Effector CD4-positive, alpha-beta T cell (primary cell): ENCODE data around the gene DOCK7.

Experiments
- DNase-seq: peaks from one replicate; pipeline ENCODE4 v3.0.0-alpha.2; 2020

The DOCK7 gene

DNA sequence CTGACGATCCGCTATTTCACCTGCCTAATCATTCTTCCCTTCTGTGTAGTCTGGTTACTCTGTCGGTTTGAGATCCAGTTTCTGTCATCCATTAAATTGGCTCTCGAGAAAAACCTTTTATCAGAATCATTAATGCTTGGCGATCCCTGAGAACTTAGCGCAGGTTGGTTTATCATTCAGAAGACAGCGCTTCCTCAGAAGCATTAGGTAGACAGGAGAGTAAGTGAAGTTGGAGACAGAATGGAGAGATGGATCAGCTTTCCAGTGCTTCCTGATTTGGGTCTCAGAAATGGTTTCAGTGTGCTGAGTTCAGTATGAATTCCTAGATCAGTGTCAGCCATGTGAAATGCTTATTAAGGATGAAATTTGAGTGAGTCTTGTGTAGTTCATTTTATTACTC, 250.0 kb downstream of the DOCK7 start:
- DNase-seq = no peak

DNA sequence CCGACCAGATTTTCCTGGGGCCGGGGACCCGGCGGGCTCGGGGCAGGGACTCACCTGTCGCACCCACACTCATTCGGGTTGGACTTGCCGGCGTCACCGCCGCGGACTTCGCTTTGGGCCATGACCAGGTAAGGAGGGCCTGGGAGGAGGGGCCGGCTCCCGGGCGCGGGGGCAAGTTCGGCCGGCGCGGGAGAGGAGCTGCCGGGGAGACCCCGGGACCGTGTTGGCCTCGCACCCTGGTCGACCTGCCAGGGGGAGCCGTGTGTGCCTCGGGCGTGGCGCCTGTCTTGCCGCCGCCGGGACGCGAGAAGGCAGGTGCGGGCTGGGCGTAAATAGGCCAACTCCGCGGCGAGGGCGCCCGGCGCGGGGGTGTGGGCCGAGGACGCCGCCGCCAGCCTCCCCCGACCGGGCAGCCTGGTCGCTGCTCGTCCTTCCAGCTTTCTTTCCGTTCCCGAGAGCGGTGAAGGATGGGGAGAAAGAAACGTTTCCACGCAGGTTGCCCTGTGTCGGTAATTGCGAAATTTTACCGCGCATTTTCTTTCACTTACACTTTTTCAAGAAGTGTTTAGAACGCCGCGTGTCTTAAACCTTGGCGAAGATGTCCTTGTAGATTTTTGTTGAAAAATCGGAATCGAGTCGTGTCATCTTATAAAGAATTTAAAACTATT, 250.8 kb downstream of the DOCK7 start:
- peak; percentile 42 for DNase-seq

DNA sequence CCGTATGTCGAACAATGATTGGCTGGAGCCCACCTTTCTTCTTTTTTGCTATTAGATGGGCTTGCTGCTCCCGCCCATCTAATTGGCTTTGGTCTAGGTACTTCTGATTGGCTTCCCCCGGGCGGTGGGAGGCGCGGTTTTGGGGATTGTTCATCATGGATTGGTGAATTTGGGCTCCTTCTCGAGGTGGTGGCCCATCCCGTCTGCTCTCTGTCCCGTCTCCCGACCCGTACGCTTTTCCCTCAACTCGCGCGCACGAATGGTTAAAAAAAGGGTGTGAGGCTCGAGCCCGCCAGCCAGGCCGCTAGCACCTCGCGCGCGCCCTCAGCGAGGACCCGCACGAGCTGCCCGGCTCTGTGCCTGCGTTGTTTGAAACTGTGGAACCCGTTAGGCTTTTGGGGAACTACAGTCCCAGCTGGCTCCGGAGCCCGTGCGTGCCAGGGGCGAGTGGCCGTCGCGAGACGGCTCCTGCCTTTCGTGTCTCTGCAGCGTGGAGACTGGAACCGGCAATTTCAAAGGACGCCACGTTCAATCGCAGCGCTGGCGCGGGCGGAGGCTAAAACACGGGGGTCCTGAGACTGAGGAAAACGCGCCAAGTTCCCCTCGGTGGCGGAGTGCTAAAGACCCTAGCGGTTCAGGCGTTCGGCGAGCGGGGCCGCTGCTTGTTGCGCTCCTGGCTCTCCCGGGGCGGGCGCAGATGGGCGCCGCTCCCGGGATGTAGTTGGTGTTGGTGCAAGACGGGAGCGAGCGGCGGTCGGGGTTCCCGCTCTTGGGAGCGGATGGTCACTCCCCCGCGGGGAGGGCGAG, 251.5 kb downstream of the DOCK7 start, which contains the start of gene USP1:
USP1 (plus strand) TSS at position 584 of the 807 bp plus-strand sequence. CDS start 2,819 bp downstream, outside the sequence.
- peak; percentile 96 for DNase-seq

DNA sequence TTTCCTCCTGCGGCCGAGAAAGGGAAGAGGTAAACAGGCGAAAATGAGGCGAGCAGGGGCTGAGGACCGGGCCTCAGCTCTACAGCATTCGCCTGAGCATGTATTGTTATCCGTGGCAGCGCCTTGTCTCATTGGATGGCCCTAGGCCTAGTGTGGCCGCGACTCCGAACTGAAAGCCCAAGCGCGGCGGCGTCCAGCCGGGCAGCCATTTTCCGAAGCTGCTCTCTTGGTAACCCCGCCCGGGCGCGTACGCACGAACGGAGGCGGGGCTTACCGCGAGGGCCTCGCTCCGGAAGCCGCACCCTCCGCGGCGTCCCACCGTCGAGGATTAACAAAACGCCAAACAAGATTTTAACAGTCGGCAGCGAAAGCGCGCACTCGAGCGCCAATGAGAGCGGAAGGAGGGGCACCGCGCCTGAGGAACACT, 252.1 kb downstream of the DOCK7 start:
- peak; percentile 96 for DNase-seq

DNA sequence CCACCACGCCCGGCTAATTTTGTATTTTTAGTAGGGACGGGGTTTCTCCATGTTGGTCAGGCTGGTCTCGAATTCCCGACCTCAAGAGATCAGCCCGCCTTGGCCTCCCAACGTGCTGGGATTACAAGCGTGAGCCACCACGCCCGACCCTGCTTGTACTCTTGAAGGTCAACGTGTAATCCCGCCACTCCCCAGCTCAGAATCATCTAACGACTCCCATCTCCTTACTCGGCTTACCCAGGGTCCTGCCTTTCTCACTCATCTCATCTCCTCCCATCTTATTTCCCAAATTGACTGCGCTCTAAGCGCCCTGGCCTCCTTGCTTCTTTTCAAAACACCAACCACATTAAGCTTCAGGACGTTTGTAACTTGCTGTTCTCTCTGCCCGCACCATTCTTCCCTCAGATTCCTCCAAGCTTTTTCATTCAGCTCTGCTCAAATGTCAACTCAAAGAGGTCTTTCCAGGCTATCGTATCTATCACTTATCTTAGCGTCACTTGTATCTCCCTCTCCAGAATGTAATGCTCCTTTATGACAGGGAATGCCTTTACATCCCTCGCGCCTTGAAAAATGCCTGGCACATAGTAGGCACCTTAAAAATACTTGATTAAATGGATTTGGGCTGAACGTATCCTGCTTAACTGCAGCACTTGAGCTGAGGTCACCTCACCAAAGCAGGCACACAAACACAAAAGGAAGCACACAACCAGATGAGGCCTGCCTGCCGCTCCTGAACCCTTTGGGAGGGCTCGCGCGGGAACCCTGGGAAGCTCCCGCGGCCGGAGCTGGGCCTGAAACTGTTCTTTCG, 252.8 kb downstream of the DOCK7 start:
- DNase-seq = no peak

DNA sequence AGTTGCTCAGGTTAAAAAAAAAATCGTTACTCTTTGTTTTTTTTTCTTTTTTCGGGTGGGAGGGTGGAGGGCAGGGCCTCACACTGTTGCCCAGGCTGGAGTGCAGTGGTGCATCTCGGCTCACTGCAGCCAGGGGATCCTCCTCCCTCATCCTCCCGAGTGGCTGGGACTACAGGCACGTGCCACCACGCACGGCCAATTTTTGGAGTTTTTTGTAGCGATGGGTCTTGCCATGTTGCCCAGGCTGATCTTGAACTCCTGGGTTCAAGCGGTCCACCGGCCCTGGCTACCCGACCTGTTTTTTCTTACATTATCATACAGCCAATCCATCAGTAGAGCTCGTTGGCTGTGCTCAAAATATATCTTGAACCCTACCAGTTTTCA, 253.6 kb downstream of the DOCK7 start:
- no peak for DNase-seq

DNA sequence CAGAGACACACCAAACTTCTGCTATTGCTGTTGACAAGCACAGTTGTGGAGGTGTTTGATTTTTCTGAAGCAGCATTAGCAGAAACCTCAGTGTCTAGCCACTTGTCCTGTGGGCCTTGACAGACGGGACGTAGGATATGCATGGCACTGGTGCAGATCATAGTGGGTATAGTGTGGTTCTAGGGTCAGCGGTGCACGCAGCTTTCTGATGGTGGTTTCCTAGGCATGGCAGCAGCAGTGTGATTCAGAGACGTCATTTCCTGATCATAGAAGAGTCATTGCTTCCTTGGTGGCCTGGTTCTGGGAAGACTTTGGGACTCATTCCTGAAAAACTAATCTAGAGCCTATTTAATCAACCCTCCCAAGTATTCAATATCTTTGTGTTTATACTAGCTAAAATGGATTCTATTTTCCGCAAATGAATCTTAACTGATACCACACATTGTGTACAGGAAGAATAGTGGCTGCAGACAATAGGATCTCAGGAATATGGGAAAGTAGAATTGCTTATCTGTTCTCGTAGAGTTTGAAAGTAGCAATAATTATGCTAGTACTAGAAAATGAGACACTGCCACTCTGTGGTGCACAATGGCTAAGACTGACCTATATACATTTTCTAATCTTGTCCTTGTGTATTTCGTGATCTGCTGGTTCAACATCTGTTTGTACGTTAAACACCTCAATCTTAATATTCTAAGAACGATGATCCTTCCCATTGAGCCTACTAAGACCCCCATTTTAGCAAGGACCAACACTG, 254.1 kb downstream of the DOCK7 start:
- no peak for DNase-seq

DNA sequence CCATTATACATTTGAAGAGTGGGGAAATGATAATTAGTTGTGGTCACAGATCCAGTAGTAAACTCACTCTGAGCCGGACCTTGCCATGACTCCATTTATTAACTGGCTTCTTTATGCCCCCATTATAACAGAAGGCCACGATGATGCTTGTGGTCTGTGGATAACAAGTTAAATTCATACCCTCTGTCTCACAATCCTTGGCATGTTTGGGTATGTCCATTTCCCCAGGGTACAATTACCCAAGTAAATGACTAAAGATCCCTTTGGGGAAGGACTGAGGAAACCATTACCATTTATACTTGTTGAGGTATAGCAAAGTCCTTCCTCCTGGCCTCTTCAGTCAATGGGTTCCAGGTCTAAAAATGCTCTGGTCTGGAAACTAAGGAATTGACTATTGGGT, 258.6 kb downstream of the DOCK7 start:
- no peak for DNase-seq

DNA sequence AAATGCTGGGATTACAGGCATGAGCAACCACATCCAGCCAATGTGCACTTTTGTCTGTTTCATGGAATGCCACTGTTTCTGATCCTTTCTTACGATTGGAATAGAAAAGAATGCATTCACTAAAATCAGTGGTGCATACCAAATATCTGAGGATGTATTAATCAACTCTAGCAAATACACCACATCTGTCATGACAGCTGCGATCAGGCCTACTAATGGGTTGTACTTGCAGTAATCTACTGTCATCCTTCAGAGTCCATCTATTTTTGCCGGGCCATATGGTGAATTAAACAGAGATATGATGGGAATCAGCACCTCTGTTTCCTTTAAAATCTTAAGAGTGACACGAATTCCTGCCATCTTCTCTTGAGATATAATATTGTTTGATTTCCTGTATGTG, 259.8 kb downstream of the DOCK7 start:
- DNase-seq = no peak

DNA sequence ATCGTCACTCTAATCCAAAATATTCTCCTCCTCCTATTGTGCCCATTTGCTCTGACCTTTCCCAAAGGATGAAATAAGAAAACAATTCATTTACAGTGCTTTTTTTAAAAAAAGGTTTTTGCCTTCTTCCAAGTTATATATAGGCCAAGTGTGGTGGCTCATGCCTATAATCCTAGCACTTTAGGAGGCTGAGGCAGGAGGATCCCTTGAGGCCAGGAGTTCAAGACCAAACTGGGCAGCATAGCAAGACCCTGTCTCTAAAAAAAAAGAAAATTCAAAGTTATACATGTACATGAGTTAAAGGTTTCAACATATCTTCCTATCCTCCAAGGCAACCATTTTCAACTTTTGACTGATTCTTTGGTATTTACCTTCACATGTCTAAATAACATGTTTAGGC, 261.4 kb downstream of the DOCK7 start:
- no peak for DNase-seq

DNA sequence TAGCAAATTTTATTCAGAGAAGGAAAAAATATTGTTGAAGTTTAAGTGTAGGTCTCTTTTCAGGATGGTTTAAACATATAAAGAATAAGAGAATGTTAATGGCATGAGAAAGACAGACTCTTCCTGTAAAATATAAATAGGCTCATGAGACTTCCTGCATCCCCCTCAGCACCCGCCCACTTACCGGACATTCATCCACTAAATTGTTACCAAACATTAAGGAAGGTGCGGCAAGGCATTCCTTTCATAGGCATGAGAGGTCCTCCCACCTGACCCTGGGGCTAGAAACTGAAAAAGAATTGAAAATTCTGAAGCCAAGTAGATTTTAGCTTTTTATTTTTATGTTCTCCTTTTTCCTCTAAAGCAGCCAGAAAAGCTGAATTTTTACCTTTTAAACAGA, 261.9 kb downstream of the DOCK7 start:
- DNase-seq = no peak

DNA sequence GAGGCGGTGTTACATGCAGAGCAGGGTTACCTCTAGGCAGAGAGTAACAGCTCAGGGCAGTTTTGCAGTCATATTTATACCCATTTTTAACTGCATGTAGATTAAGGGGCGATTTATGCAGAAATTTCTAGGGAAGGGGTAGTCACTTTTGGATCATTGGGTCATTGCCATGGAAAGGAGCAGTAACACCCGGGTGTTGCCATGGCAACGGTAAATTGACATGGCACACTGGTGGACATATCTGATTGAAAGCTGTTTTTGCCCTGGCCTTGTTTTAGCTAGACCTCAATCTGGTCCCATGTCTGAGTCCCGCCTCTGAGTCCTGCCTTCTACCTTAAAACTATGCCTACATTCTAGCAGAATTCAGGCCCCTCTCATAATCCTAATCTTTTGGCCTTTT, 263.1 kb downstream of the DOCK7 start:
- DNase-seq = no peak

DNA sequence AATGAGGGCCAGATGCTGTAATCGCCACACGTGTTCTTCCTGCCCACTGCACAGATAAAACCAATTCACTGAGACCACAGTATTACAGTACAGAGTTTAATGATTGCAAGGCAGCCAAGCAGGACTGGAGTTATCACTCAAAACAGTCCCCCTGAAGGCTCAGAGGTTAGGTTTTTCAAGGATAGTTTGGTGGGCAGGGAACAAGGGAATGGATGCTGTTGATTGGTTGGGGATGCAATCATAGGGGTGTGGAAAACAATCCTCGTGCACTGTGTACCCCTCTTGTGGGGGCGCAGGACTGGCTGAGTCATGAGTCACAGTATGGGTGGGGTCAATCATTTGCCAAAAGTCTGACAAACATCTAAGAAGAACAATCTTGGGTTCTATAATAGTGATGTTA, 263.8 kb downstream of the DOCK7 start:
- DNase-seq = no peak

DNA sequence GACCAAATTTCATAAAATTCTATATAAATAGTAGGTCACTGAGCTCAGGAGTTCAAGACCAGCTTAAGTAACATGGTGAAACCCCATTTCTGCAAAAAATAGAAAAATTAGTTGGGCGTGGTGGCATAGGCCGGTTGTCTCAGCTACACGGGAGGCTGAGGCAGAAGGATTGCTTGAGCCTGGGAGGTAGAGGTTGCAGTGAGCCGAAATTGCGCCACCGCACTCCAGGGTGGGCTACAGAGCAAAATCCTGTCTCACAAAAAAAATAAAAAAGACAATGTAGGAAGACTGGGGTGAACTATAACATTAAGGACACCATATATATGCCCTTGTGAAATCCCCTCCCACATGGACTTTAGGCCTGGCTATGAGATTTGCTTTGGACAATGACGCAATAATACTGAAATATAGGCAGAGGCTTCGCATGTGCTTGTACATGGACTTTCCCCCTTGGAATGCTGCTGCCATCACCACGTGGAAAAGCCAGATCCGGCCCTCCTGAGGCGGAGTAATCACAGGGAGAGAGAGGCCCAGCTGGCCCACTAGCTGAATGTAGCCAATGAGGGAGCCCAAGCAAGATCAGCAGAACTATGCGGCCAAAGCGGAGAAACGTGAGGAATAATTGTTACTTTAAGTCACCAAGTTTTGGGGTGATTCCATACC, 264.5 kb downstream of the DOCK7 start:
- DNase-seq = no peak

DNA sequence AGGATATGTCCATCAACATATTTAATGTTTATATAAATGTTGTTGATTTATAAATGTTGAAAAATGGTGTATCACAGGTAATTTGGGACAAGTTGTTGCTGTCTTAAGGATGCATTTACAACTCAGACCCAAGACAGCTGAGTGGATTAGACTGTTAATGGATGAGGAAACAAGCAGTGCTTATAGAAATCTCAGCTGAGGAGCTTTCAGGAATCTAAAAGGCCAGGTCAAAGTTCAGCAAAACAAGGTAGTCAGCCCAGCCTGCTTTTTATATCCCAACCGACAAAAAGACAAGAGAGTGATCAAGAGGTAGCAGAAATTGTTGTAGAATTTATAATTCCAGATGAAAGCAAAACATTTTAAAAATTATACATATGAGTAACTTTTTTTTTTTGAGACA, 268.0 kb downstream of the DOCK7 start:
- no peak for DNase-seq

DNA sequence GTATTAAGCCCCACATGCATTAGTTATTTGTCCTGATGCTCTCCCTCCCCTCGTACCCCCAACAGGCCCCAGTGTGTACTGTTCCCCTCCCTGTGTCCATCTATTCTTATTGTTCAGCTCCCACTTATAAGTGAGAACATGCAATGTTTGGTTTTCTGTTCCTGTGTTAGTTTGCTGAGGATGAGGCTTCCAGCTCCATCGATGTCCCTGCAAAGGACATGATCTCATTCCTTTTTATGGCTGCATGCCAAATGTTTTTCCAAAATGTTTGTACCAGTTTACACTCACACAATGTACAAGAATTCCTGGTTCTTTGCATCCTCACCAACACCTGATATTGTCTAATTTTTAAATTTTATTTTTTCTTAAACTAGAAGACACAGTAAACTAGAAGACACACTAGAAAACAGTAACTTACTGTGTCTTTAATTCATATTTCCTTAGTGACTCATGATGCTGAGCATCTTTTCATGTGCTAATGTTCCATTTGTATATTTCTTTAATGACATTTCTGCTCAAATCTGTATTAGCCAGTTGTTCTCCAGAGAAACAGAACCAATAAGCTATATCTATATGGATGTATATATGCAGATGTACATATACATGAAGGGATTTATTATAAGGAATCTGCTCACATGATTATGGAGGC, 270.7 kb downstream of the DOCK7 start:
- DNase-seq = no peak

DNA sequence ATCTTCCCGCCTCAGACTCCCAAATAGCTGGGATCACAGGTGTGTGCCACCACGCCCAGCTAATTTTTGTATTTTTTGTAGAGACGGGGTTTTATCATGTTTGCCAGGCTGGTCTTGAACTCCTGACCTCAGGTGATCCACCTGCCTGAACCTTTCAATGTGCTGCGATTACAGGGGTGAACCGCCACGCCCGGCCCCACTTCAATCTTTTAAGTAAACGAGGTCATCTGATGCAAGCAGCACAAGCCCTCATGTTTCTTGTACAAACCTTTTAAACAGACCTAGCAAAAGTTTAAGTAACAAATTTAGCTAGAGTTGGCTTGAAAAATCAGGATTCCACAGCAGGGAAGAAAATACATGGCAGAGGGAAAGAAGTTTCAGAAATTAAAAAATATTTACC, 272.5 kb downstream of the DOCK7 start:
- DNase-seq = no peak

DNA sequence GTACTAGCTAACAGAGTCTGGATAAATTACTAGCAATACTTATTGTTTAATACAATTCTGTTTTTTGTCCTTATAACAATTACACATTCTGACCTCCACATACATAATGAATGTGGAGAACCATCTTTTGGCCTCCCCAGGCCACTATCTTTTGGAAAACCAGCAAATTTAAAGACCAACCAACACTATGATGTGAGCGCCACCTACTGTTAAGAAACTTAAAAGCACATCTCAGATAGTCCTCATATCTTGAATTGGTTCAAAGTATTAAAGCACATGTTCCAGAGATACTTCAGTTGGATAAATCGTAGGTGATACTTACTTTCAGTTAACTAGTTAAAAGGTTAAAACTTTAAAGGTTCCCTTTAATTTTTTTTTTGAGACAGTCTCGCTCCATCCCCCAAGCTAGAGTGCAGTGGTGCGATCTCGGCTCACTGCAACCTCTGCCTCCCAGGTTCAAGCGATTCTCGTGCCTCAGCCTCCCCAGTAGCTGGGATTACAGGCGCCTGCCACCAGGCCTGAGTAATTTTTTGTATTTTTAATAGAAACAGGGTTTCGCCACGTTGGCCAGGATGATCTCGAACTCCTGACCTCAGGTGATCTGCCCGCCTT, 280.7 kb downstream of the DOCK7 start:
- no peak for DNase-seq

DNA sequence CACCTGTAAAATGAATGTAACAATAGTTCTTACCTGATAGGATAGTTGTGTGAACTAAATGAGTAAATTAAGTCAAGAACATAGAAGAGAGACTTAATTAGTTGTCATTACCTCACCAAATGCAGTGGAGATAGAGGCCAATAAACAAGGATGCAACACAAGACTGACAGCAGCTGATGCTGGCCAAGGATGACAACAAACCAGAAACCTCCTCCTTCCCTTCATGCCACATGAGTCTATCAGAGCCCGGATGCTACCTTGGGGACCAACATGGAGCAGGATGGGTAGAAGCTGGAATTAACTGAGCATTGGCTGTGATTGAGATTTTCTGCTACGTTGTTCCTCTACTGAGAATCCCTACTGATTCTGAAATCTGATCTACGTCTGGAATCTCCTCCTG, 281.6 kb downstream of the DOCK7 start:
- no peak for DNase-seq

DNA sequence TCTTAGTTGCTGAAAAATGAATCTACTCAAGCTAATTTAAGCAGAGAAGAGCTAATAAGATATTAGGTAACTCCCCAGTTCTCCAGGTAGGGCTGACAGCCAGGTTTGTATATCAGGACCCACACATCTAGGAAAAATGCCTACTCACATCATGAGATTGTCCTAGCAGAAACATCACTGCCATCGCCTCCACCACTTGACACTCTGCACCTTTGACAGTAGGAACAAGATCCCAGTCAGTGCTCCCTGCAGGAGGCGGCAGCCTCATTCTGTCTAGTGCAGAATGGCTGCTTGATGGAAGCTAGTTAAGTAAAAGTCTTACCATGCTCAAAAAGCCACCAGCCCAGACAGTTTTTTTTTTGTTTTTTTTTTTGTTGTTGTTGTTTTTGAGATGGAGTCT, 282.9 kb downstream of the DOCK7 start:
- no peak for DNase-seq
